ENCODE measurements around the gene NTM. TPM values are rescaled to one million over a fixed set of nuclear protein-coding genes. Genes with fewer than 3 reads are reported as not detected.

NTM gene
- total and polyA plus RNA-seq, 2 of the 8 experiments (the other 6 are each of a cell fraction or from before 2014, with no cell fraction given) = 13.4 to 20.0 TPM

- Histone ChIP-seq H3K14ac (ENCODE audit: insufficient read length) (no peak overlapping the region), H4K91ac (replicated peaks; ENCODE audit: insufficient read length, low read length) (no peak overlapping the region), H4K20me1 (replicated peaks in 1 of 2; ENCODE audit: control insufficient read depth in 1 of 2, insufficient read depth in 2 of 2, low read length in 2 of 2) (no peaks in the 10 kb centered on the region), H3K27me3 (replicated peaks in 1 of 4; ENCODE audit: control insufficient read depth in 3 of 4, extremely low read depth in 1 of 4, insufficient read depth in 3 of 4, low read length in 3 of 4) (no peaks in the 10 kb centered on the region), H4K8ac (ENCODE audit: extremely low read depth, insufficient read depth, low read length) (no peak overlapping the region), H2BK12ac (ENCODE audit: low read depth, low read length) (no peak overlapping the region), H3K9ac (replicated peaks in 1 of 4; ENCODE audit: extremely low read depth in 1 of 4, low read depth in 3 of 4, low read length in 3 of 4) (no peak overlapping the region), H2BK5ac (ENCODE audit: low read depth, low read length) (no peak overlapping the region), H3K4ac (replicated peaks; ENCODE audit: insufficient read length, low read depth, low read length) (no peak overlapping the region), H3K4me3 (ENCODE audit: extremely low read depth in 1 of 4, insufficient read depth in 2 of 4, low read depth in 3 of 4, low read length in 4 of 4) (no peak overlapping the region), H2BK120ac (replicated peaks; ENCODE audit: low read depth, low read length) (no peak overlapping the region), H2BK15ac (ENCODE audit: low read length) (no peak overlapping the region), H3K79me2 (ENCODE audit: control insufficient read depth in 1 of 2, insufficient read depth in 2 of 2, low read length in 2 of 2) (no peaks in the 10 kb centered on the region), H3K23ac (ENCODE audit: insufficient read length) (no peak overlapping the region), H2AK5ac (ENCODE audit: low read depth, low read length) (no peak overlapping the region), H4K5ac (ENCODE audit: insufficient read length, low read depth, low read length) (no peak overlapping the region), H3K9me3 (ENCODE audit: insufficient read depth in 2 of 2, low read depth in 1 of 2, low read length in 1 of 2) (no peaks in the 10 kb centered on the region), H3K23me2 (ENCODE audit: low read depth, low read length) (no peaks in the 10 kb centered on the region), H2BK20ac (ENCODE audit: low read length) (no peak overlapping the region), H2AFZ (ENCODE audit: low read length) (no peak overlapping the region), H3K4me1 (replicated peaks in 1 of 4; ENCODE audit: control insufficient read depth in 3 of 4, insufficient read depth in 4 of 4, low read length in 3 of 4) (peaks cover 2 to 15% (median 12%) of the 10 kb centered on the region in 4 experiments; a peak in 6 of 7 replicates), H3K56ac (replicated peaks; ENCODE audit: insufficient read length, low read depth, low read length) (no peak overlapping the region), H3K79me1 (ENCODE audit: low read depth, low read length) (no peaks in the 10 kb centered on the region), H3K27ac (ENCODE audit: low read depth, low read length) (no peak overlapping the region), H3K36me3 (ENCODE audit: control insufficient read depth in 2 of 4, insufficient read depth in 4 of 4, low read length in 3 of 4) (no peaks in the 10 kb centered on the region), H3K18ac (ENCODE audit: extremely low read depth, low read length) (no peak overlapping the region), H3K4me2 (ENCODE audit: insufficient read depth in 1 of 2, low read depth in 2 of 2, low read length in 2 of 2) (no peak overlapping the region)
- POLR2A ChIA-PET (ENCODE audit: partially characterized antibody) = interaction anchor here (0.6 kb wide), 1 partner anchor 129 kb away, joined by 3 read pairs; no protein-coding TSS in a partner anchor
- WGBS, 2 experiments (ENCODE audit: extremely low coverage in 1 of 2, insufficient coverage in 1 of 2, insufficient read length in 1 of 2, insufficient replicate concordance in 2 of 2, low coverage in 1 of 2, low lambda C conversion rate in 2 of 2, missing lambda C conversion rate in 1 of 2) = 87% methylated on average over 5 of the region's 5 CpGs; no CpG with 5 or more reads in 1 of the 2 experiments
- CTCF ChIA-PET (ENCODE audit: partially characterized antibody) = interaction anchor here (0.8 to 5.1 kb wide), 9 partner anchors 9 to 417 kb away, joined by 3 to 51 read pairs (median 4); no protein-coding TSS in a partner anchor
- FAIRE-seq (no peak), DNase-seq (ENCODE audit: low read depth in 1 of 2, low spot score in 2 of 2) (no peak)
- no peak for TF ChIP-seq TAF1 (IDR thresholded peaks at IDR 0.05; ENCODE audit: low read depth, low read length)
- TF ChIP-seq JUND (IDR thresholded peaks at IDR 0.05; ENCODE audit: low read length) = no peak
- TF ChIP-seq RNF2 (IDR thresholded peaks at IDR 0.05; ENCODE audit: borderline replicate concordance, low read depth, low read length, missing control alignments, poor library complexity, severe bottlenecking) = no peak
- TF ChIP-seq SRF (IDR thresholded peaks at IDR 0.05; ENCODE audit: low read depth, low read length) = no peak
- no peak for TF ChIP-seq USF2 (IDR thresholded peaks at IDR 0.05; ENCODE audit: low read length)
- TF ChIP-seq RBBP5 (IDR thresholded peaks at IDR 0.05; ENCODE audit: borderline replicate concordance, low read depth, low read length) = no peak
- TF ChIP-seq POU5F1 (IDR thresholded peaks at IDR 0.05; ENCODE audit: low read depth, low read length) = no peak
- TF ChIP-seq NANOG (IDR thresholded peaks at IDR 0.05; ENCODE audit: insufficient read depth, low read depth, low read length, poor library complexity, severe bottlenecking) = no peak
- TF ChIP-seq CHD1 (IDR thresholded peaks at IDR 0.05; ENCODE audit: low read depth, low read length) = no peak
- TF ChIP-seq RFX5 (IDR thresholded peaks at IDR 0.05; ENCODE audit: borderline replicate concordance, low read depth, low read length) = no peak
- TF ChIP-seq BCL11A (IDR thresholded peaks at IDR 0.05; ENCODE audit: low read depth in 2 of 2, low read length in 2 of 2) = no peak
- no peak for TF ChIP-seq NRF1 (IDR thresholded peaks at IDR 0.05; ENCODE audit: low read depth, low read length)
- no peak for TF ChIP-seq GTF2F1 (IDR thresholded peaks at IDR 0.05; ENCODE audit: borderline replicate concordance, low read depth, low read length)
These were observed 741.4 kb downstream of the NTM start for GRCh38 chr11:132111838-132112237.
